Measurements from ENCODE around the gene ADAM12.

Gene ADAM12

DNA sequence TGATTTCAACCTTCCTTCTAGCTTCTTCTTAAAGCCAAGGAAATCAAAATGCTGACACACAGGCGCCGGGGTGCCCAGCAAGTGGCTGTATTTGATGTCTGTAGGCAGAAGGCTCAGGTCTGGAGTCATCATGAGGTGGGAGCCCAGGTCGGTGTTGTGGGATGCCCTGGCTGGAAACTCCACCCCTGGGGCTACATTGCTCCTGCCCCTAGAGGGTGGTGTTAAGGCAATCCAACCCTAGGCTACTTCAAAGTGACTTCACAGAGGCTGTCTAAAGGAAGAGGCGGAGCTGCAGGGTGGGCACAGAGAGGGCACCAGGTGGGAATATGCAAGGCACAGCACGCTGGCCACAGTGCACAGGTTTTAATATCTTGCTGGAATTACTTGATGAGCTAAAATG is 200.9 kb downstream of the ADAM12 start:
- TF ChIP-seq, protein P1, sequence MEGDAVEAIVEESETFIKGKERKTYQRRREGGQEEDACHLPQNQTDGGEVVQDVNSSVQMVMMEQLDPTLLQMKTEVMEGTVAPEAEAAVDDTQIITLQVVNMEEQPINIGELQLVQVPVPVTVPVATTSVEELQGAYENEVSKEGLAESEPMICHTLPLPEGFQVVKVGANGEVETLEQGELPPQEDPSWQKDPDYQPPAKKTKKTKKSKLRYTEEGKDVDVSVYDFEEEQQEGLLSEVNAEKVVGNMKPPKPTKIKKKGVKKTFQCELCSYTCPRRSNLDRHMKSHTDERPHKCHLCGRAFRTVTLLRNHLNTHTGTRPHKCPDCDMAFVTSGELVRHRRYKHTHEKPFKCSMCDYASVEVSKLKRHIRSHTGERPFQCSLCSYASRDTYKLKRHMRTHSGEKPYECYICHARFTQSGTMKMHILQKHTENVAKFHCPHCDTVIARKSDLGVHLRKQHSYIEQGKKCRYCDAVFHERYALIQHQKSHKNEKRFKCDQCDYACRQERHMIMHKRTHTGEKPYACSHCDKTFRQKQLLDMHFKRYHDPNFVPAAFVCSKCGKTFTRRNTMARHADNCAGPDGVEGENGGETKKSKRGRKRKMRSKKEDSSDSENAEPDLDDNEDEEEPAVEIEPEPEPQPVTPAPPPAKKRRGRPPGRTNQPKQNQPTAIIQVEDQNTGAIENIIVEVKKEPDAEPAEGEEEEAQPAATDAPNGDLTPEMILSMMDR (IDR thresholded peaks at IDR 0.05; ENCODE audit: low read depth, low read length, missing control alignments) = no peak
- no peak overlapping the region for H3K4me3 ChIP-seq (ENCODE audit: low read depth, low read length)
- DNase-seq (ENCODE audit: low read depth) = no peak

DNA sequence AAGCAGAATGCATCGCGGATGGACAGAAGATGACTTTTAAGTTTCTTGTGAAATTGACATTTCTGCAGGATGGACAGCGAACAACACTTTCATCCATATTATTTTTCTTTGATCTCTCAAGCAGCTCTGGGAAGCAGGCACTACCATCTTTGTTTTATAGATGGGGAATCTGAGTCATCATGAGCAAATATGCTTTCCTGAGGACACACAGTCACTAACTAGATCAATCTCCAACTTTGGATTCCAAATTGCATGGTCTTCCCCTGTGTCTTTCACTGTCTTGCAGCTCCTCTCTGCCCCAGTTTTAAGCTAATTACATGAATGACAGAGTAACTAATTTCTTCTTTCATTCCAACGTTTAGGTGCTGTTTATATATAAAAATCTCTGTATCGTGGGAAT is 201.5 kb downstream of the ADAM12 start:
- TF ChIP-seq, protein P1 (IDR thresholded peaks at IDR 0.05; ENCODE audit: low read depth, low read length, missing control alignments) = no peak
- H3K4me3 ChIP-seq (ENCODE audit: low read depth, low read length) = no peak overlapping the region
- no peak for DNase-seq (ENCODE audit: low read depth)

DNA sequence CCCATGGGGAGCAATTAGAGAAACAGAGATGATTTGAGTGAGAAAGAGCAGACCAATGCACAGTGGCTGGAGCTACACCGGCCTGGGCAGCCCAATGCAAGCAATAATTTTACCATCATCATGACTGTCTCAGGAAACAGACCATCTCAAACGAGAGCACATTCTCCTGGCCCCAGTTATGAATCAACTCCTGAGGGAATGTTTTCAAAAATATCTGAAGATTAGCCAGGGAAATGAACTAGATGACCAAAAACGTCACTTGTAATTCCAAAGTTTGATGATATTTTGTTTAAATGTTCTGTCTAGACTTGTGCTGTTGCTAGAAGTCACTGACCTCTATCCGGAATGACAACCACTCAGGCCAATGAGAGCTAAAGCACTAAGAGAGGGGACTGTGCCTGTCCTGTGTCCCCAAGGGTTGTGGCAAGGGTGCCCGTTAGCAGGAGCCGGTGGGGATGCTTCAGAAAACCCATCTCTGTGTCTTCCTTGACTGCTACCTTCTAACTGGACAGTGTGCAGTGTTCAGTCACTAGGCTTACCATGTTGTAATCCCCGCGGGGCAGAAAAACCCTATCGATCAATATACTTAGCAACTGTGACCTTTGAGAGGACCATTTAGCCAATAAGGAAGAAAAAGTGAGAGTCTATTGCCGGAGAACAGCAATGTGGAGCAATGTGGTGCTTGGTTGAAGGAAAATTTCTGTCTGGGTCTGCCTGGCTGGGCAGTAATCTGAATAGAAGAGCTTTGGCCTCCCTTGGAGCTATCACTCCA is 202.4 kb downstream of the ADAM12 start:
- TF ChIP-seq, protein P1 (IDR thresholded peaks at IDR 0.05; ENCODE audit: low read depth, low read length, missing control alignments) = no peak
- DNase-seq (ENCODE audit: low read depth) = no peak
- H3K4me3 ChIP-seq (ENCODE audit: low read depth, low read length) = no peak overlapping the region

DNA sequence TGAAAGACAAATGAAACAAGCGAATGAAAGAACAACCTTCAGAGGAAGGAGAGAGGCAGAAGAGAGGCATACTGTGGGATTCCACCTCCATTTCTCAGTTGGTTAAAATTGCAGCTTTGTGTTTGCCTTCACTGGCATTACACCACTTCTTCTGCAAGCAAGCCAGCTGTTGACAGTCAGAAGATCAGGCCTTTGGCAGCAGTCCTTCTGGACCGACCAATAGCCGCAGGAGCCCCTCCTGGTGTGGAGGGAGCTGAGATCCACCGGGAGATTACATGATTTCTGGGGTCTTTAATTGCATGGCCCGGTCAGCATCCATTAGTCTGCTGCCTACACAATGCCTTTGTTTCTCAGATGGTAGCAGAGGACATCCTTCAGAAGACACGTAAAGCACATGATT is 206.7 kb downstream of the ADAM12 start:
- DNase-seq (ENCODE audit: low read depth) = no peak
- H3K4me3 ChIP-seq (ENCODE audit: low read depth, low read length) = no peak overlapping the region
- TF ChIP-seq, protein P1 (IDR thresholded peaks at IDR 0.05; ENCODE audit: low read depth, low read length, missing control alignments) = no peak

DNA sequence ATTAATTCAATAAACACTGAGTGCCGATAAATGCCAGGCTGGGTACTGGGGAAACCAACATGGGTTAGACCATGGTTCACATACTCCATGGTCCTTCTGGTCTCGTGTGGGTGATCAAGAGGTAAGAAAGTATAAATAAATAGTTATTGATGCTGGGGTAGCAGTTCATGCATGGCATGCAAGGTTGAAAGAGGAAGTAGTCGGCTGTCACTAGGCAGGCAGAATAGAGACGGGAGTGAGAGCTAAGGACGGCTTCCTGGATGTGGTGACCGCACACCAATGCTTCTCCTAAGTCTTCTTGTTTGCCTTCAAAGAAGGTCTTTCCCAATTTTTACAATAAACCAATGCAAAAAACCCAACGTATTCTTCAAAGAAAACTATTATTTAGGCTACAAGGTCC is 208.6 kb downstream of the ADAM12 start:
- DNase-seq (ENCODE audit: low read depth) = no peak
- no peak overlapping the region for H3K4me3 ChIP-seq (ENCODE audit: low read depth, low read length)

DNA sequence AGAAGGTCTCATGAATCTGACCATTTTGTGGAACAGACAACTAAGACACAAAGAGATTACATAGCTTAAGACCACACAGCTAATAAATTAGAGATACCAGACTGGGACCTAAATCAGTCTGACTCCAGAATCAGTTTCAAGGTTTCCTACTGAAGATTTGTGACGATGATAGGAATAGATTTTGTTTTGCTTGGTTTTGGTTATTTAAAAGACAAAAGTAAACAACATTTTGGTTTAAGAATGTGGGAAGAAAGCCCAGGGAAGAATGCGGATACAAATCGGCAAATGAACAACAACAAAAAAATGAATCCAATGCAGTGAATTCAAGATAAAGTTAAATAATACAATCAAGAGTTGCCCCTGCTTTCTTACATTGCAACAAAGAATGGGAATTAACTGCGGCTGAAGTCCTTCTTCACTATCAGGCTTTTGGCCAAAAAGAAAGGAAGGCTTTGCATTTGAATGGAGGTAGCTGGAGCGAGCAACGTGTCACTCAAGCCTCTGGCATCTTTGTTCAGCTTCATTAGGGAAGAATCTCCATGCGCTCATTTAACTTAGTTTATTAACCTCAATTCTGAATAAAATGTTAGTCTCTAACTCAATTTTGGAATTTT is 210.8 kb downstream of the ADAM12 start:
- TF ChIP-seq, protein P1 (IDR thresholded peaks at IDR 0.05; ENCODE audit: low read depth, low read length, missing control alignments) = no peak
- no peak overlapping the region for H3K4me3 ChIP-seq (ENCODE audit: low read depth, low read length)
- no peak for DNase-seq (ENCODE audit: low read depth)

More for the DNA sequence above, 208.6 kb downstream of the ADAM12 start:
- TF ChIP-seq, protein P1 (IDR thresholded peaks at IDR 0.05; ENCODE audit: low read depth, low read length, missing control alignments) = no peak
